Ovary (tissue), 3 donors: ENCODE measurements around the gene PRSS2.

ENCODE experiments used
- POLR2A ChIP-seq: fragments of 450-650 bp; IDR thresholded peaks from one replicate; pipeline ENCODE4 v1.6.1; 2017; ENCODE audit warnings: antibody characterized with exemption, mild to moderate bottlenecking, moderate library complexity
- TF ChIP-seq, protein P1 (sequence below), 3 donors: fragments of 450-650 bp in 2 of 3; fragments of 200-600 bp in 1 of 3; IDR thresholded peaks; one replicate each; pipeline versions ENCODE4 v1.5.1 to v1.8.0; 2016 to 2022; ENCODE audit warnings: antibody characterized with exemption in 3 of 3, mild to moderate bottlenecking in 1 of 3
- donor health status: DM: no; HTN: no; CAD: no.

DNA sequence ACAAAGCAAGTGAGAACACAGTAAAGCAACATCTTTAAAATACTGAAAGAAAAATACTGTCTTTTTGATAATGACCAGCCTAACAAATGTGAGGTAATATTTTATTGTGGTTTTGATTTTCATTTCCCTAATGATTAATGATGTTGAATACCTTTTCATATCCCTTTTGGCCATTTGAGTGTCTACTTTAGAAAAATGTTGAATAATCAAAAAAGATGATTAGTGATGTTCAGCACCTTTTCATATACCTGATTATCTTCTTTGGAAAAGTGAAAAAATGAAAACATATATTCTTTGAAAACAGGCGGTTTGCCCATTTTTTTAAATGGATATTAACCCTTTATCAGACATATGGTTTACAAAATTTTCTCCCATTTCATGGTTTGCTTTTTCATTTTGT, 51.9 kb downstream of the PRSS2 start:
- TF ChIP-seq, protein P1, sequence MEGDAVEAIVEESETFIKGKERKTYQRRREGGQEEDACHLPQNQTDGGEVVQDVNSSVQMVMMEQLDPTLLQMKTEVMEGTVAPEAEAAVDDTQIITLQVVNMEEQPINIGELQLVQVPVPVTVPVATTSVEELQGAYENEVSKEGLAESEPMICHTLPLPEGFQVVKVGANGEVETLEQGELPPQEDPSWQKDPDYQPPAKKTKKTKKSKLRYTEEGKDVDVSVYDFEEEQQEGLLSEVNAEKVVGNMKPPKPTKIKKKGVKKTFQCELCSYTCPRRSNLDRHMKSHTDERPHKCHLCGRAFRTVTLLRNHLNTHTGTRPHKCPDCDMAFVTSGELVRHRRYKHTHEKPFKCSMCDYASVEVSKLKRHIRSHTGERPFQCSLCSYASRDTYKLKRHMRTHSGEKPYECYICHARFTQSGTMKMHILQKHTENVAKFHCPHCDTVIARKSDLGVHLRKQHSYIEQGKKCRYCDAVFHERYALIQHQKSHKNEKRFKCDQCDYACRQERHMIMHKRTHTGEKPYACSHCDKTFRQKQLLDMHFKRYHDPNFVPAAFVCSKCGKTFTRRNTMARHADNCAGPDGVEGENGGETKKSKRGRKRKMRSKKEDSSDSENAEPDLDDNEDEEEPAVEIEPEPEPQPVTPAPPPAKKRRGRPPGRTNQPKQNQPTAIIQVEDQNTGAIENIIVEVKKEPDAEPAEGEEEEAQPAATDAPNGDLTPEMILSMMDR (IDR thresholded peaks at IDR 0.05) = no peak
- no peak for TF ChIP-seq POLR2A
